GM21529 (cell line): ENCODE data around the gene C1QTNF4.
"Not testable (repeated sequence)": the region's sequence is repeated elsewhere in the genome, so short reads cannot be mapped to it uniquely, and the experiment has no call there.

Experiments used
- ATAC-seq: cut with Tn5 transposase; IDR thresholded peaks from one replicate; pipeline ENCODE4 v1.9.1; 2021; ENCODE audit not compliant: unreplicated experiment

C1QTNF4 gene

DNA sequence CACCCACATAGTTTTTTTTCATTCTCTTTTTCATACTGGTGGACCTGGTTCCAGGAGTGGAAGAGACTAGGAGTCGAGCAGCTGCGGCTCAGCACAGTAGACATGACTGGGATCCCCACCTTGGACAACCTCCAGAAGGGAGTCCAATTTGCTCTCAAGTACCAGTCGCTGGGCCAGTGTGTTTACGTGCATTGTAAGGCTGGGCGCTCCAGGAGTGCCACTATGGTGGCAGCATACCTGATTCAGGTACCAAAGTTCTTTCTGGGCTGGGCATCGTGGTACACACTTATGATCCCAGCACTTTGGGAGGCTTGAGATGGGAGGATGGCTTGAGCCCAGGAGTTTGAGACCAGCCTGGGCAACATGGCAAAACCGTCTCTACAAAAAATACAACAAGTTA is 24.6 kb downstream of the C1QTNF4 start:
- no peak for ATAC-seq

DNA sequence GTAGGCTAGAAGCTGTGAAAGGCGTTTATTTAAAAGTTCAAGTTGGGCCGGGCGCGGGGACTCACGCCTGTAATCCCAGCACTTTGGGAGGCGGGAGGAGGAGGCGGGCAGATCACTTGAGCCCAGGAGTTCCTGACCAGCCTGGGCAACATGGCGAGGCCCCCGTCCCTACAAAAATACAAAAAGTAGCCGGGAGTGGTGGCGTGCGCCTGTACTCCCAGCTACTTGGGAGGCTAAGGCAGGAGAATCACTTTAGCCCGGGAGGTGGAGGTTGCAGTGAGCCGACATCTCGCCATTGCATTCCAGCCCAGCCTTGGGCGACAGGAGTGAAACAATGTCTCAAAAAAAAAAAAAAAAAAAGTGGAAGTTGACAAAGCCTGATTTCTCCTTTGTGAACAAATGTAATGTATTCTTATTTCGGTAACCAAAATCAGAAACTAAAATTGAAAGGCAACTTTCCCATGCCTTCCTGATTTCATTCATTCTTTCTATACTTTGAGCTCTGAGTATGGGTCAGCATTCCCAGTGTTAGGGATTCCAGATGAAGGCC is 28.0 kb downstream of the C1QTNF4 start:
- no peak for ATAC-seq

DNA sequence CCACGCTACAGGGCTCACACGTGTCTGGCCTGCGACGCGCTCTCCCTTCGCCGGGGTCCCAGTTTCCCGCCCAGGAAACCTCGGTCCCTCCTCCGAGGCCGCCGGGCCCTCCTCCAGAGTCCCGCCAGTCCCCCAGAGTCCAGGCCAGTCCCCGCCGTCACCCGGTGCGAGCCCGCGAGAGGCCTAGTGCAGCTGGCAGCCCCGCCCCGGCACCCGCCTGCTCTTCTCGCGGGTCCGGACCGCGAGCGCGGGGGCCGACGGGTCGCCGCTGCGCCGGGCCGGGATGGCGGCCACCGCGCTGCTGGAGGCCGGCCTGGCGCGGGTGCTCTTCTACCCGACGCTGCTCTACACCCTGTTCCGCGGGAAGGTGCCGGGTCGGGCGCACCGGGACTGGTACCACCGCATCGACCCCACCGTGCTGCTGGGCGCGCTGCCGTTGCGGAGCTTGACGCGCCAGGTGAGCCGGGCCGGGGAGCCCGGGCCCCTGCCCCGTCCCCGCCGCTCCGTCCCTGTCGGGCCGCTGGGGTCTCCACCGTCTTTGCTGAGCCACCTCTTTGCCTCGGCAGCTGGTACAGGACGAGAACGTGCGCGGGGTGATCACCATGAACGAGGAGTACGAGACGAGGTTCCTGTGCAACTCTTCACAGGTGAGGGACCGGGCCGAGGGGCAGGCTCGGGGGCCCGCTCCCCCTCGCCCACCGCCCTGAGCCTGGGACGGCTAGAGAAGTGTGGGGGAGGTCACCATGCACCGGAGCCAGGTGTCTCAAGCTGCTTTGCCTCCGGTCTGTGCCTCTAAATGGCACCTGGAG is 28.7 kb downstream of the C1QTNF4 start, which contains the start of gene PTPMT1:
PTPMT1 (plus strand) TSS at position 260 of the 809 bp plus-strand sequence; CDS start at position 284, 24 bp downstream.
- peak; percentile 89 for ATAC-seq

DNA sequence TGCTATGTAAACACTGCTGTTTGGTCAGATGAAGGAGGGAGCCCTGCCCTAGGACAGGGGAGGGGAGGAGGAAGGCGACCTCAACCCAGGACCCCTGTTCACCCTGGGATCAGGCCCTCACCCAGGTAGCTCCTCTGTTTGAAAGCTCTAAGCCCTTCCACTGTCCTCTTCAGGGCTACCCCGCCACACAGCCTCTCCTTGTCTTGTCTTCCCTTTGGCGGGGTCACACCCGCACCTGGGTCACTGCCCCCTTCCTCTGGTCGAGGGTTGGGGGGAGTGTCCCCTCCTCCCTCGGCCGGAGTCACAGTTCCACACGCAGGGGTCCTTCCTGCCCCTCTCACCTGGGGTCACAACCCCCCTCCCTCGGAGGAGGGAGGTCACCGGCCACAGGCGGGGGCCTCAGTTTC is 29.3 kb downstream of the C1QTNF4 start:
- peak; percentile 14 for ATAC-seq

DNA sequence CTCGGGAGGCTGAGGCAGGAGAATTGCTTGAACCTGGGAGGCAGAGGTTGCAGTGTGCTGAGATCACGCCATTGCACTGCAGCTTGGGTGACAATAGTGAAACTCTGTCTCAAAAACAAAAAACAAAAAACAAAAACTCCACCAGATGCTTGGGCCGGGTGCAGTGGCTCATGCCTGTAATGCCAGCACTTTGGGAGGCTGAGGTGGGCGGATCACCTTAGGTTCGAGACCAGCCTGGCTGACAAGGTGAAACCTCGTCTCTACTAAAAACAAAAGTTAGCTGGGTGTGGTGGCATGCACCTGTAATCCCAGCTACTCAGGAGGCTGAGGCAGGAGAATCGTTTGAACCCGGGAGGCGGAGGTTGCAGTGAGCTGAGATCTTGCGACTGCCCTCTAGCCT is 29.8 kb downstream of the C1QTNF4 start:
- ATAC-seq = not testable (repeated sequence)

DNA sequence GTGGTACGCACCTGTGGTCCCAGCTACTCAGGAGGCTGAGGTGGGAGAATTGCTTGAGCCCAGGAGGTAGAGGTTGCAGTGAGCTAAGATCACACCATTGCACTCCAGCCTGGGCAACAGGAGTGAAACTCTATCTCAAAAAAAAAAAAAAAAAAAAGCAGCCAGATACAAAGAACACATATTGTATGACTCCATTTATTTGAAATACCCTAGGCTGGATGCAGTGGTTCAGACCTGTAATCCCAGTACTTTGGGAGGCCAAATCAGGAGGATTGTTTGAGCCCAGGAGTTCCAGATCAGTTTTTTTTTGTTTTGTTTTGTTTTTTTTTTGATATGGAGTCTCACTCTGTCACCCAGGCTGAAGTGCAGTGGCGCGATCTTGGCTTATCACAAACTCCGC is 31.8 kb downstream of the C1QTNF4 start:
- ATAC-seq = not testable (repeated sequence)

DNA sequence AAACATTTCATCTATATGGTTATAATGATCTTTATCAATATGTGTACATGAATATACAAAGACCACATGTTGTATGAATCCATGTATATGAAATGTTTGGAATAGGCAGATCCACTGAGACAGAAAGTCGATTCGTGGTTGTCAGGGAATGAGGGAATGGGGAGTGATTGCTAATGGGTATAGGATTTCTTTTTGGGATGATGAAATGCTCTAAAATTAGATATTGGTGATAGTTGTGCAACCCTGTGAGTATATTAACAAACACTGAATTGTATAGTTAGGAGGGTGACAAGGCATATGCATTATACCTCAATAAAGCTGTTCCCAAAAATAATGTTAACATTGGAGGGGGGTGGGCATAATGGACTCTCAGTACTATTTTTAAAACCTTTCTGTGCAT is 33.8 kb downstream of the C1QTNF4 start:
- no peak for ATAC-seq

DNA sequence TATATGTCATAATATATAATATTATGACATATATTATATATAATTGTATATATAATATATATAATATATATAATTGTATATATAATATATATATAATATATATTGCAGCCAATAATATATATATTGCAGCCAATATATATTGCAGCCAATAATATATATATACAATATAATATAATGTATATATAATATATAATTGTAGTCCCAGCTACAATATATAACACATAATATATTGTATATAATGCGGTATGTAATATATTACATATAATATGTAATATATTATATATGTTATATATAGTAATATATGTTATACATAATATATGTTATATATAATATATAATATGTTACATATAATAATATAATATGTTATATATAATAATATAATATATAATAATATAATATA is 35.5 kb downstream of the C1QTNF4 start:
- no peak for ATAC-seq

DNA sequence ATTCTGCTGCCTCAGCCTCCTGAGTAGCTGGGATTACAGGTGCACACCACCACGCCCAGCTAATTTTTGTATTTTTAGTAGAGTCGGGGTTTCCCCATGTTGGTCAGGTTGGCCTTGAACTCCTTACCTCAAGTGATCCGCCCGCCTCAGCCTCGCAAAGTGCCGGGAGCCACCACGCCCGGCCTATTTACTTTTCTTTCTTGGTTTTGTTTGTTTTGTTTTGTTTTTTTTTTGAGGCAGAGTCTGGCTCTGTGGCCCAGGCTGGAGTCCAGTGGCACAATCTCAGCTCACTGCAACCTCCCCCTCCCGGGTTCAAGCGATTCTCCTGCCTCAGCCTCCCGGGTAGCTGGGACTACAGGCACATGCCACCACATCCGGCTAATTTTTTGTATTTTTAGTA is 37.2 kb downstream of the C1QTNF4 start:
- not testable (repeated sequence) for ATAC-seq

DNA sequence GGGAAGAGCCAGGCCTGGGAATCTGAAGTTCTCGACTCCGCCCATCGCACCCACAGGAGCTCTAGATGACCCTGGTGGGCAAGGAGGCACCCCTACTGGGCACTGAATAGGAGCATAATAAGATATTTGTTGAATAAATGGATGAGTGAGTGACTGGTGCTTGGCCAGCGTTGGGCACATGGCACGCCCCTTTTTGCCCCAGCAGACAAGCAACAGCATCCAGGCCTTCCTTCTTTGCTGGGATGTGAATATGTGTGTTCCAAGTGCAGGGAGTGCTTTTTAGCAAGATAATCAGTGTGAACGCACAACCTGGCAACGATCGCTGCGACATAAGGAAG is 40.8 kb downstream of the C1QTNF4 start:
- peak; percentile 32 for ATAC-seq

DNA sequence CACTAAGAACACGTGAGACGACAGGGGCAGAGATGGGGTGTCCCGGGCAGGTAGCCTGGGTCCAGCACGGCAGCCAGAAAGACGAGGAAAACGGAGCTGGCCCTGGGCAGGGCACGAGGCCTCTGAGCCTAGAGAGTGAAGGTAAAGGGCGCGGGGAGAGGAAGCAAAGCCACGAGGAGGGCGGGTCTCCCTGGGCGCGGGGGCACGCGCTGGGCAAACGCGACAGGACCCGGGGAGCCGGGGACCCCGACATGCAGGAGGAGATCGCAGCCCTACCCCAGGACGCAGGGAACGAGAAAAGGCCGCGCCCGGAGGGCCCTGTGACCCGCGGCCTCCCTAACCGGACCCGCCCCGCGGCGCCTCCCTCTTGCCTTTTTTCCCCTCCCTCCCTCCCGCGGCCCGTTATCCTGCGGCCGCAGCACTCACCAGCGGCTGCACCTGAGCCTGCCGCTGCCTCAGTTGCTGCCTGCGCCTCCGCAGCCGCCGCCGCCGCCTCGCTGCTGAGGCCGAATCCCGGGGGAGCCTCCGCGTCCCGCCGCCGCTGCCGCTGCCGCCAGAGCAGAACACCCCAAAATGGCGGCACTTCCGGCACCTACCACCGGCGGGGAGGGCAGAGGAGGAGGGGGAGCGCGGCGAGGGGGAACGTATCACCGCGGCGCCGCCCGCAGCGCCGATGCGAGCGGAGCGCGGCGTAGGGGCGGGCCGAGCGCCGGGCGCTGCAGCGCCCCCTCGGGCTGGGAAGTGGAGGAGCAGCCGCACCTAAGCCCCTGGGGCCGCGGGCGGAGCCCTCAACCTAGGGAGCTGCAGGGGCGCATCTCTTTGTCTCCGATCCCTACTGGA is 41.4 kb downstream of the C1QTNF4 start, which contains the start of gene CELF1:
CELF1 (minus strand) TSS at position 567 of the 840 bp plus-strand sequence. CDS start 53,609 bp downstream, outside the sequence.
- peak; percentile 89 for ATAC-seq

DNA sequence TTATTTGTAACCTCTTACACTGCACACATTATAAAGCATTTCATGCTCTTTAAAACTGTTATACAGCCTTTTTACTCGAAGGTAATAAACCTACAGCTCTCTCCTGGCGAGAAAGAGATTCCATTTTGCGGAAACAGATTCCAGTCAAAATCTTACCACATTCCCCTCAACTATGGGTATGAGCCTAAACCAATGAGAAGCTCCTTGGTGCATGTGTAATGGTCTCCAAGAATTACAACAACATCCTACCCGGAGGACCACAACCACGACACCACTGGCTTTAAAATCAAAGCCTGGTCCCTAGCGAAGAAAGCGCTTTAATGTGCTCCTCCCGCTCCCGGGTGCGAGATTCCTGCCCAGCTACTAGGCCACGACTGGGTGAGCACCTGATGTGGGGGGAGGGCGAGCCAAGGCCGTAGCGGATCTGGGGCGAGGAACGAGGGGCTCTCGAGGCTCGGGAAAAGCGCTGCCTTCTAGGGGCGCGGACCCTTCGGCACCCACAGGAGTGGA is 42.1 kb downstream of the C1QTNF4 start:
- peak; percentile 9 for ATAC-seq

DNA sequence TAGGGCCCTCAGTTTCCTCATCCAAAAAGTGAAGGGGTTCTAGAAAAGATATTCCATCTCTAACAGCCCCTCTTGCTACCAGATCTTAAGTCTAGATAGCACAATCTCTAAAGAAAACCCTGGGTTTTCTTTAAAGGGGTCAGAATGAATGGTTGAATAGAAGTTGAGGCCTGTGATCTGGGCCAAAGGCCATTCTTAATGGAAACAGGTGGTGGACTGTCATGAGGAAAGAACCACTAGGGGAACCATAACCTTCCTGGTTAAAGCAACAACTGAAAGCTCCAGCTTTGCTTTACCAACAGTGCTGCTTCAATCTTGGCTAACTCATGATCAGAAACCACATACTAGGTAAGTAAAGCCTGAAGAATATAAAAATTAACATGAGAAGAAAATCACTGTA is 43.1 kb downstream of the C1QTNF4 start:
- ATAC-seq = no peak

DNA sequence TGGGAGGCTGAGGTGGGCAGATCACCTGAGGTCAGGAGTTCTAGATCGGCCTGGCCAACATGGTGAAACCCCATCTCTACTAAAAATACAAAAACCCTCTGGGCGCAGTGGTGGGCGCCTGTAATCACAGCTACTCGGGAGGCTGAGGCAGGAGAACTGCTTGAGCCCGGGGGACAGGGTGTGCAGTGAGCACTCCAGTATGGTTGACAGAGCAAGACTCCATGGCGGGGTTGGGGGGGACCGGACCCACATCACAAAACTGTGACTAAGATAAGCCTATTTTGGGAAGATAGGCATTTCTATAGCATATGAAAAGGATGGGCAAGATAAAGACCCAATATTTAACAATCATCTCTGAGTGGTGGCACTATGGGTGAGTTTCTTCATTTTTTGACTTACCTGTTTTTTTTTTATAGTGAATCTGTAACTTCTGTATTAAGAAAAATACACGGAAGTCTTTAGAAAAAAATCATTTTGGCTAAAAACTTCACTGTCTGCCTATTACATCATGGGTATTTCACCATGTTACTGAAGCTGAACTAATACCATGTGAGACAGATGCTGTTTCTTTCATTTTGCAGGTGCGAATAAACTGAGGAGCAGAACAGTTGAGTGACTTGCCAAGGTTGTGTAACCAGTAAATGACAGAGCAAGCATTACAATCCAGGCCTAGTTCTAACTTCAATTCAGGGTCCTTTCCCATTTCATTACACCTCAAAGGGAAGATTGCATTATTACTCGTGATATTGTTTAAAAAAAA is 43.7 kb downstream of the C1QTNF4 start:
- no peak for ATAC-seq

DNA sequence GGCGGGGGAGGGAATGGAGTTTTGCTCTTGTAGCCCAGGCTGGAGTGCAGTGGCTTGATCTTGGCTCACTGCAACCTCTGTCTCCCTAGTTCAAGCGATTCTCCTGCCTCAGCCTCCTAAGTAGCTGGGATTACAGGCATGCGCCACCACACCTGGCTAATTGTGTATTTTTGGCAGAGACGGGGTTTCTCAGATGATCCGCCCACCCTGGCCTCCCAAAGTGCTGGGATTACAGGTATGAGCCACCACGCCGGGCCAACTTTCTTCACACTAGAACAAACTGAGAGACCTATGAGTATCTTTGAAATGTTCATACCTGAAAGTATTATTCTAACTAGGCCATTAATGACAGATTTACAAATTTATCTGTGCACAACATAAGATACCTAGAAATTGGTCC is 47.9 kb downstream of the C1QTNF4 start:
- ATAC-seq = not testable (repeated sequence)

DNA sequence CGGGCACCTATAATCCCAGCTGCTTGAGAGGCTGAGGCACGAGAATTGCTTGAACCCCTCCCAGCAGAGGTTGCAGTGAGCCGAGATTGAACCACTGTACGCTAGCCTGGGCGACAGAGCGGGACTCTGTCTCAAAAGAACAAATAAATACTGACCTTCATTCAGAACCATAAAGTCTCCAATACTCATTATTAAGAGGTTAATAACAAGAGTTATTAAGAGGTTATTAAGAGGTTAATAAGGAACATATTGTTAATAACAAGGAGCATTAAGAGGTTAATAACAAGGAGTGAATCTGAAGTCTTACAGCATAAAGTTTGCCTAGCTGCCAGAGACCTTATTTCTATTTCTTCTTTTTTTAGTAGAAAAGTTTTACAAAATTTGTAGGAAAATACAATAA is 48.9 kb downstream of the C1QTNF4 start:
- ATAC-seq = no peak

DNA sequence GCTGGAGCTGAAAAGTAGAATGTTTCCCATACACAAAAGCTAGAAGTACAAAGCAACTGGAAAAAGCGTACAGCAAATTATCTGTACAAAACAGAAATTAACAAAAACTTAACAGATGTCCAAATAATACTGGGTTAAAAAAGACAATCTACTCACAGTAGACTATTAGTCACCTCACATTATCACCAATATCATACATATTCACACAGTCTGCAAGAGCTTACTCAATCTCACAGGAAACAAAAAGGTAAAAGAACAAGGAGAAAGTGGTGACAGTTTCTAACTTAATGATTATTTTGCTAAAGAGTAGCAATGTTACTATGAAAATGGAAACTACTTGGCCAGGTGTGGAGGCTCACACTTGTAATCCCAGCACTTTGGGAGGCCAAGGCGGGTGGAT is 53.1 kb downstream of the C1QTNF4 start:
- no peak for ATAC-seq

DNA sequence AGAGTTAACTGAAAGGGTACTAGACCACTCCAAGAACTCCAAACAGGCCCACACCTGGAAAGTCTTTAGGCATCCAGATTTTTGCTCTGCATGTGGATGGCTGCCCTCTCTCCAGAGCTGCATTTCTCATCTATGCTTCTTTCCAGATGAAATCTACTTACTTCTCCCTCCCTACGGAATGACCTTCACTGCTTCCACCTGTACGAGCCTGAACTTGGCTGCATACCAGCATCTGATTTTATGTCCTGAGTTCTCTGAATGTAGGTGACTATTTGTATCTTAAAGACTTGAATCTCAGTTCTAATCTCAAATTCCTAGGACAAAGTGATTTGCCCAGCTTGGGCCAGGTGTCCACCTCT is 54.6 kb downstream of the C1QTNF4 start:
- no peak for ATAC-seq
